Bladder microvascular endothelial cell (primary cell): ENCODE results near the gene LZTR1. TPM values are rescaled to one million over a fixed set of nuclear protein-coding genes. Genes with fewer than 3 reads are reported as not detected.

ENCODE experiments used
- total RNA-seq: library from RNA; depleted of rRNA; stranded (reverse); fragments of >200 nt; gene quantifications from 2 replicates; pipeline ENCODE4 v1.2.3, GENCODE V29; 2014

Gene LZTR1
- total RNA-seq = 39.2 and 66.8 TPM in 2 replicates

GRCh38 chr22:20981787-20982562 is at the start of gene LZTR1:
LZTR1 (plus strand) TSS chr22:20982297; CDS start chr22:20982372, 75 bp downstream.

GRCh38 chr22:20966883-20967696 is 15.0 kb upstream of the LZTR1 start, which contains the start of gene AIFM3:
AIFM3 (plus strand) TSS chr22:20967255; CDS start chr22:20967945, 690 bp downstream.

GRCh38 chr22:21001601-21002325 is 19.7 kb downstream of the LZTR1 start, which contains the start of gene THAP7:
THAP7 (minus strand) TSS chr22:21002118; CDS start chr22:21001911, 207 bp downstream.

GRCh38 chr22:21014726-21015465 is 32.8 kb downstream of the LZTR1 start, which contains the start of gene P2RX6:
P2RX6 (plus strand) TSS chr22:21015165; CDS start chr22:21015175, 10 bp downstream.

GRCh38 chr22:21032037-21032867 is 50.2 kb downstream of the LZTR1 start, which contains the start of gene SLC7A4:
SLC7A4 (minus strand) TSS chr22:21032561; CDS start chr22:21031812, 749 bp downstream.

GRCh38 chr22:21045585-21046294 is 63.6 kb downstream of the LZTR1 start, which contains the start of gene LRRC74B:
LRRC74B (plus strand) TSS chr22:21045946; CDS start chr22:21045987, 41 bp downstream.

Other genes with a start within 250 kb of the LZTR1 start
- under 0.01 TPM in 1 of 2 replicates, not detected in the other for gene SERPIND1, start 208.2 kb upstream of the LZTR1 start, total RNA-seq
- 15.7 and 40.2 TPM in 2 replicates for gene PI4KA, start 123.5 kb upstream of the LZTR1 start, total RNA-seq
- 4.2 and 4.8 TPM in 2 replicates for gene SNAP29, start 123.3 kb upstream of the LZTR1 start, total RNA-seq
- 26.2 and 41.6 TPM in 2 replicates for gene CRKL, start 64.9 kb upstream of the LZTR1 start, total RNA-seq
- not detected in 2 replicates for gene AIFM3, start 15.0 kb upstream of the LZTR1 start, total RNA-seq
- 12.3 and 13.5 TPM in 2 replicates for gene THAP7, start 19.8 kb downstream of the LZTR1 start, total RNA-seq
- 0.06 TPM in 1 of 2 replicates, not detected in the other for gene P2RX6, start 32.9 kb downstream of the LZTR1 start, total RNA-seq
- gene SLC7A4, start 50.3 kb downstream of the LZTR1 start, total RNA-seq = not detected in 2 replicates
- not detected in 2 replicates for gene LRRC74B, start 63.6 kb downstream of the LZTR1 start, total RNA-seq